HepG2 (cell line): Measurements from ENCODE around the gene TPST2. TPM values are rescaled to one million over a fixed set of nuclear protein-coding genes. Genes with fewer than 3 reads are reported as not detected.

ENCODE experiments used
- ATAC-seq: fragments of 200-7000 bp; cut with Tn5 transposase; 3 replicates; pipeline ENCODE4 v1.9.1; 2020; ENCODE audit warnings: mild to moderate bottlenecking, moderate library complexity
- BruUV-seq: library from RNA; stranded (reverse); fragments of 400-500 nt; replicated peaks from 2 replicates; lab custom pipeline; 2021; lab: Mats Ljungman, UMichigan
- CTCF ChIA-PET: fragments of 300-600 bp; formaldehyde crosslinking; extraction: SDS; loops from one replicate; lab custom pipeline; 2021; ENCODE audit warnings: low total read pairs, inconsistent platforms, low intra/inter-chr PET ratio; lab: Yijun Ruan, JAX
- POLR2A ChIA-PET: fragments of 350-600 bp; sonication (Branson Sonifier 250); formaldehyde crosslinking; loops from one replicate; lab custom pipeline; 2020; ENCODE audit warnings: antibody characterized with exemption, inconsistent platforms; lab: Yijun Ruan, JAX
- DNase-seq: peaks from one replicate; pipeline ENCODE4 v3.0.0-alpha.2; 2015; ENCODE audit warnings: low spot score
- FAIRE-seq: peaks from 3 replicates; lab custom pipeline; 2011; peaks lifted over from hg19 to GRCh38; lab: Jason Lieb, UNC
- H2AFZ ChIP-seq: one replicate; pipeline ENCODE4 v1.6.1; 2011; ENCODE audit warnings: low read length, inconsistent platforms
- H3K27ac ChIP-seq: fragments of 300-600 bp; 3 replicates; pipeline ENCODE4 v1.8.0; 2011; ENCODE audit warnings: mixed run types, mild to moderate bottlenecking, mixed read lengths, low read length, inconsistent platforms; ENCODE audit not compliant: insufficient read depth; ENCODE audit errors: extremely low read length
- H3K27me3 ChIP-seq, 2 experiments: fragments of 200-600 bp in 1 of 2; 2 replicates in 1 of 2; 3 replicates in 1 of 2; pipeline versions ENCODE4 v1.6.0 to v1.8.0; 2011; ENCODE audit warnings: low read length in 2 of 2, mild to moderate bottlenecking in 2 of 2, moderate library complexity in 2 of 2, inconsistent platforms in 1 of 2; ENCODE audit not compliant: insufficient read depth in 2 of 2, control insufficient read depth in 1 of 2
- H3K36me3 ChIP-seq, 2 experiments: fragments of 200-600 bp in 1 of 2; replicated peaks in 1 of 2; 2 replicates in 1 of 2; 3 replicates in 1 of 2; pipeline versions ENCODE4 v1.5.1 to v1.8.0; 2011; ENCODE audit warnings: low read length in 2 of 2, inconsistent platforms in 1 of 2; ENCODE audit not compliant: insufficient read depth in 2 of 2, control insufficient read depth in 1 of 2
- H3K4me1 ChIP-seq: 2 replicates; pipeline ENCODE4 v1.5.1; 2012; ENCODE audit warnings: low read length, inconsistent platforms; ENCODE audit not compliant: insufficient read depth
- H3K4me2 ChIP-seq: 2 replicates; pipeline ENCODE4 v1.6.0; 2011; ENCODE audit warnings: low read depth, low read length, inconsistent platforms
- H3K4me3 ChIP-seq, 3 experiments: fragments of 200-600 bp in 1 of 3; sonication (generic), shearing (Covaris generic) in 1 of 3; replicated peaks in 1 of 3; 2 replicates each; pipeline ENCODE4 v1.5.1; 2011 to 2016; ENCODE audit warnings: low read length in 3 of 3, inconsistent platforms in 2 of 3, low read depth in 2 of 3, mild to moderate bottlenecking in 2 of 3, control low read depth in 1 of 3, mixed read lengths in 1 of 3; ENCODE audit not compliant: insufficient read depth in 1 of 3
- H3K79me2 ChIP-seq: one replicate; pipeline ENCODE4 v1.6.1; 2011; ENCODE audit warnings: low read length, inconsistent platforms; ENCODE audit not compliant: insufficient read depth
- H3K9ac ChIP-seq: 2 replicates; pipeline ENCODE4 v1.6.0; 2011; ENCODE audit warnings: mild to moderate bottlenecking, low read depth, low read length, inconsistent platforms; ENCODE audit not compliant: insufficient read depth
- H3K9me3 ChIP-seq: 2 replicates; pipeline ENCODE4 v1.5.1; 2012; ENCODE audit warnings: mild to moderate bottlenecking, low read length
- H4K20me1 ChIP-seq: 2 replicates; pipeline ENCODE4 v1.6.0; 2011; ENCODE audit warnings: inconsistent platforms, mild to moderate bottlenecking, low read length, moderate library complexity; ENCODE audit not compliant: insufficient read depth
- ATM ChIP-seq: fragments of 450-650 bp; IDR thresholded peaks from 2 replicates; pipeline ENCODE4 v1.7.1; 2017; ENCODE audit warnings: mild to moderate bottlenecking, borderline replicate concordance
- CENPT ChIP-seq: sonication (generic); formaldehyde crosslinking; IDR thresholded peaks from 2 replicates; pipeline ENCODE4 v1.8.0; 2022; ENCODE audit warnings: low read depth, mild to moderate bottlenecking, moderate library complexity, missing genetic modification reagents
- DBP ChIP-seq: sonication (generic); formaldehyde crosslinking; IDR thresholded peaks from 2 replicates; pipeline ENCODE4 v1.4.0; 2020; ENCODE audit warnings: missing genetic modification reagents; ENCODE audit errors: not compliant biosample characterization
- DMAP1 ChIP-seq: IDR thresholded peaks from 2 replicates; pipeline ENCODE4 v1.6.1; 2016
- FOXC1 ChIP-seq: sonication (generic); formaldehyde crosslinking; IDR thresholded peaks from 2 replicates; pipeline ENCODE4 v1.8.0; 2022; ENCODE audit warnings: mild to moderate bottlenecking, missing genetic modification reagents, borderline replicate concordance
- IRX3 ChIP-seq: sonication (generic); formaldehyde crosslinking; IDR thresholded peaks from 2 replicates; pipeline ENCODE4 v1.8.1; 2023; ENCODE audit warnings: mild to moderate bottlenecking, low read depth, missing genetic modification reagents, borderline replicate concordance
- MAFK ChIP-seq, 2 experiments: IDR thresholded peaks in 1 of 2; conservative IDR thresholded peaks in 1 of 2; 2 replicates each; pipeline ENCODE4 v1.6.1; 2011; ENCODE audit warnings: improper control_type of control experiment in 2 of 2, low read length in 2 of 2
- NR2F1 ChIP-seq, 2 experiments: fragments of 450-650 bp in 1 of 2; formaldehyde crosslinking in 1 of 2; IDR thresholded peaks; 2 replicates each; pipeline versions ENCODE4 v1.5.0 to v1.6.1; 2016 to 2020; ENCODE audit warnings: mild to moderate bottlenecking in 1 of 2, missing compliant biosample characterization in 1 of 2, missing genetic modification reagents in 1 of 2, moderate library complexity in 1 of 2
- PCBP2 ChIP-seq: fragments of 200-400 bp; formaldehyde crosslinking; optimal IDR thresholded peaks from 2 replicates; pipeline ENCODE3; 2018; ENCODE audit warnings: low read length, low read depth; ENCODE audit not compliant: poor library complexity, severe bottlenecking
- RFX5 ChIP-seq: IDR thresholded peaks from 2 replicates; pipeline ENCODE4 v1.6.1; 2011; ENCODE audit warnings: low read depth, low read length, improper control_type of control experiment
- SPEN ChIP-seq: sonication (generic); formaldehyde crosslinking; IDR thresholded peaks from 2 replicates; pipeline ENCODE4 v1.5.1; 2020; ENCODE audit warnings: low read depth, mild to moderate bottlenecking, missing genetic modification reagents
- YEATS4 ChIP-seq: sonication (generic); formaldehyde crosslinking; IDR thresholded peaks from 2 replicates; pipeline ENCODE4 v1.4.0; 2020; ENCODE audit warnings: missing genetic modification reagents, borderline replicate concordance
- ZNF446 ChIP-seq: sonication (generic); formaldehyde crosslinking; IDR thresholded peaks from 2 replicates; pipeline ENCODE4 v1.5.0; 2020; ENCODE audit warnings: mild to moderate bottlenecking, missing genetic modification reagents
- ZNF484 ChIP-seq: sonication (generic); formaldehyde crosslinking; IDR thresholded peaks from 2 replicates; pipeline ENCODE4 v1.5.1; 2020; ENCODE audit warnings: mild to moderate bottlenecking, low read depth, missing genetic modification reagents, borderline replicate concordance
- ZNF589 ChIP-seq: sonication (generic); formaldehyde crosslinking; conservative IDR thresholded peaks from 2 replicates; pipeline ENCODE4 v1.8.0; 2022; ENCODE audit warnings: mild to moderate bottlenecking, moderate library complexity, missing genetic modification reagents
- ZNF768 ChIP-seq: sonication (generic); formaldehyde crosslinking; IDR thresholded peaks from 2 replicates; pipeline ENCODE4 v1.4.0; 2020; ENCODE audit warnings: missing genetic modification reagents
- ZNF800 ChIP-seq: sonication (generic); formaldehyde crosslinking; IDR thresholded peaks from 2 replicates; pipeline ENCODE4 v1.4.0; 2020; ENCODE audit warnings: missing genetic modification reagents
- WGBS: methylation state at CpG from one replicate; pipeline ENCODE4 v1.1.6; 2017; ENCODE audit warnings: low lambda C conversion rate; 5-methylcytosine and 5-hydroxymethylcytosine counted together
- in situ Hi-C: cut with HindIII; loops from 2 replicates; pipeline ENCODE4 v1.10.0; 2017; ENCODE audit warnings: low pct_unique_long_range_greater_than_20kb; ENCODE audit not compliant: extremely low pct_ligation_motif_present
- intact Hi-C: fragments of 100-400 bp; cut with micrococcal nuclease; formaldehyde crosslinking; loops from one replicate; pipeline ENCODE4 v1.10.0; 2022; ENCODE audit not compliant: unreplicated experiment
- polyA plus RNA-seq, 8 experiments: library from polyadenylated mRNA; depleted of rRNA in 3 of 8; stranded (reverse) in 7 of 8; unstranded in 1 of 8; fragments of >200 nt; fragmentation: Illumina TruSeq in 4 of 8; extraction: Trizol in 4 of 8; gene quantifications; 2 replicates each; pipeline versions ENCODE4 v1.2.1 to v1.2.3, GENCODE V29; 2011 to 2016; ENCODE audit warnings: low read depth in 4 of 8, missing spikeins in 1 of 8, mixed read lengths in 1 of 8; ENCODE audit not compliant: insufficient read depth in 1 of 8
- total RNA-seq, 5 experiments: library from RNA; depleted of rRNA; stranded (reverse); fragments of >200 nt; fragmentation: Illumina TruSeq; extraction: Trizol; gene quantifications; 2 replicates each; pipeline ENCODE4 v1.2.3, GENCODE V29; 2016; ENCODE audit warnings: low read depth in 1 of 5

The TPST2 gene
- total and polyA plus RNA-seq, 2 of the 13 experiments (the other 11 are each of a cell fraction or from before 2014, with no cell fraction given): 15.2 to 23.8 TPM

DNA sequence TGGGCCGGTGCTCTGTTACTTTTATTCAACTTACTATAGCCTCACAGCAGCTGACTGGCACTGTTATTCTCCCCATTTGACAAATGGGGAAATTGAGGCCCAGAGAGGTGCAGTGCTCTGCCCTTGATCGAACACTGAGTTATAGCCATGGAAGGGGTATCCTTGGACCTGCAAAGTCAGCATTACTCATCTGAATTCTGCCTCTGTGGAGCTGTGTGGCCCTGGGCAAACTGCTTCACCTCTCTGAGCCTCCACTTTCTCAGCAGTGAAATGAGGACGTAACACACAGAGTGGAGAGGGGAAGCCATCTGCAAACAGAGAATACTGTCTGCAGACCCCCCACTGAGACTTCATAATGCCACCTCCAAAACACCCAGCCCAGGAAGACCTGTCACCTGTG lies 25.3 kb downstream of the TPST2 start:
- Histone ChIP-seq H3K4me3 (no peak overlapping the region), H3K4me2 (no peak overlapping the region), H3K36me3 (peaks cover 0 to 3% of the 10 kb centered on the region in 2 experiments; a peak in 1 of 5 replicates), H3K9ac (no peak overlapping the region), H3K27ac (no peak overlapping the region), H3K79me2 (no peaks in the 10 kb centered on the region), H3K4me1 (no peaks in the 10 kb centered on the region), H4K20me1 (no peaks in the 10 kb centered on the region), H3K9me3 (no peaks in the 10 kb centered on the region), H3K27me3 (no peaks in the 10 kb centered on the region), H2AFZ (no peak overlapping the region)
- in situ Hi-C loops (no loop called here), intact Hi-C loops (no loop called here)
- 91% methylated on average over 3 of the region's 3 CpGs for WGBS
- ChIA-PET CTCF (no interaction called here), POLR2A (no interaction called here)
- no TSS peak for BruUV-seq
- TF ChIP-seq MAFK (conservative IDR thresholded peaks at IDR 0.05 in 1 of 2, IDR thresholded peaks at IDR 0.05 in 1 of 2; ENCODE audit: low read length in 2 of 2) (0 out of 4 replicates have a peak, but pooled peaks have one; percentile 17 to 20), ZNF768 (CRISPR knock-in tag) (peak; percentile 33; the same call in 1 of the 2 replicates), PCBP2 (no peak), NR2F1 (CRISPR knock-in tag; IDR thresholded peaks at IDR 0.05) (no peak)
- DNase-seq (no peak), FAIRE-seq (no peak), ATAC-seq (no peak)

- intact Hi-C loops (no loop called here), in situ Hi-C loops (no loop called here)
- H3K36me3 ChIP-seq: peaks cover 0 to 3% of the 10 kb centered on the region in 2 experiments; a peak in 1 of 5 replicates
- no peak overlapping the region for H3K4me2 ChIP-seq
- ChIA-PET POLR2A (no interaction called here), CTCF (no interaction called here)
- H3K79me2 ChIP-seq: no peaks in the 10 kb centered on the region
- ATAC-seq (no peak), DNase-seq (no peak), FAIRE-seq (no peak)
- no peak overlapping the region for H2AFZ ChIP-seq
- BruUV-seq: no TSS peak
- no peak overlapping the region for H3K27ac ChIP-seq
- 89% methylated on average over 5 of the region's 8 CpGs for WGBS
- H3K9ac ChIP-seq: no peak overlapping the region
- H3K4me3 ChIP-seq: no peak overlapping the region
- H3K27me3 ChIP-seq: no peaks in the 10 kb centered on the region
- no peaks in the 10 kb centered on the region for H4K20me1 ChIP-seq
- no peaks in the 10 kb centered on the region for H3K9me3 ChIP-seq
- no peaks in the 10 kb centered on the region for H3K4me1 ChIP-seq
- TF ChIP-seq FOXC1 (CRISPR knock-in tag) (no peak), ZNF800 (CRISPR knock-in tag) (no peak), DMAP1 (CRISPR knock-in tag) (no peak), RFX5 (no peak), ZNF446 (CRISPR knock-in tag) (no peak), ATM (no peak), ZNF589 (no peak), DBP (CRISPR knock-in tag) (no peak), ZNF484 (CRISPR knock-in tag) (no peak), CENPT (CRISPR knock-in tag) (no peak), YEATS4 (CRISPR knock-in tag) (no peak), SPEN (no peak), IRX3 (CRISPR knock-in tag) (no peak)
These were observed 25.8 kb downstream of the TPST2 start for GRCh38 chr22:26564181-26564580.
